ENCODE data around the gene CPNE5. TPM values are rescaled to one million over a fixed set of nuclear protein-coding genes. Genes with fewer than 3 reads are reported as not detected.

CPNE5 gene
- total RNA-seq, 1 donor from 2014 or later: 0.65 TPM

DNA sequence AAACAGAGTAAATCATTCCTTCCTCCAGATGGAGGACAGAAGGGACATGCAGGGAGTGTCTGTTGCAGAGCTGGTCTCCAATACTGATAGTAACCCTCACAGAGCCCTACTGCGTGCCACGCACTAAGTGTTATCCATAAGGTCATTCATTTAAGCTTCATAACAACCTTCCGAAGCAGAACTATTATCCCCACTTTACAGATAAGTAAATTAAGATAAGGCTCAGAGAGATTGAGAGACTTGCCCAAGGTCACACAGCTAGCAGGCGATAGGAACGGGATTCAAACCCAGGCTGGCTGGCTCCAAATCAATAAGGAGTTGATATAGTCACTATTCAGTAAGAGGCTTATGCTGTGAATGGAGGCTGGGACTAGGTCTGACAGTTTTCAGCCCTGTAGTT lies 30.6 kb downstream of the CPNE5 start:
- DNase-seq: no peak
- H3K4me3 Mint-ChIP-seq: no peak overlapping the region
- H3K27me3 Mint-ChIP-seq: peaks cover 24% of the 10 kb centered on the region
- no peaks in the 10 kb centered on the region for H3K36me3 Mint-ChIP-seq (ENCODE audit: low read depth)
- no peaks in the 10 kb centered on the region for H3K9me3 Mint-ChIP-seq
- no peak overlapping the region for H3K27ac Mint-ChIP-seq
- intact Hi-C loops (cut with micrococcal nuclease): no loop called here
- no peaks in the 10 kb centered on the region for H3K4me1 Mint-ChIP-seq

DNA sequence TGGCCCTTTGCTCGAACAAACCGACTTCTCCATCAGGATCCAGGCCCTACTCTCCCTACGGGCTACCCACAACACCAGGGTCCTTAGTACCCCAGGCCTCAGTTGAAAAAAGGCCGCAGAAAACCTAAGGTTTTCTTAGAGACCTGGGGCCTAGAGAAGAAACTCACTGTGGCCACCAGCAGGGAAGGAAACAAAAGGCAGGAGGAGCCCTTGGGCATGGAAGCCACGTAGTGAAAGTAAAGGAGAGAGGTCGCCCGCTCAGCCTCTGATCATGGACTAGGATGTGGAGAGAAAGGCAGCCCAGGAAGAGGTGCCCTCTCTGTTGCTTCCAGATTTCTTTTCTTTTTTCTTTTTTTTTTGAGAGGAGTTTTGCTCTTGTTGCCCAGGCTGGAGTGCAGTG lies 31.5 kb downstream of the CPNE5 start:
- Mint-ChIP-seq H3K9me3 (no peaks in the 10 kb centered on the region), H3K36me3 (ENCODE audit: low read depth) (no peaks in the 10 kb centered on the region)
- intact Hi-C loops (cut with micrococcal nuclease): no loop called here

DNA sequence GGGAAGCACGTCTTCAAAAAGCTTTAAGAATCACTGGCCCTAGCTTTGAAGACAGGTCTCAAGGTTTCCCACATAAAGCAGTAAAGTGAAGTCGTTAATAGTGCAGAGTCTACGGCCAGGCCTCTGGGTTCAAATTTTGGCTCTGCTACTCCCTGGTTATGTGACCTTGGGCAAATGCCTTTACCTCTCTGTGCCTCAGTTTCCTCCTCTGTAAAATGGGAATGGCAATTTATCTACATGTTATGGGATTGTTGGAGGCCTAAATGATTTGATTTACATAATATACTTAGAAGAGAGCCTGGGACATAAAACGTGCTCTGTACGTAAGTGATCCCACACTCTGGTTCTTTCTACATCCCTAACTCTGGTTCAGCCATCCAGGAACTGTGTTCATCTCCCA lies 32.1 kb downstream of the CPNE5 start:
- H3K4me3 Mint-ChIP-seq: no peak overlapping the region
- H3K36me3 Mint-ChIP-seq (ENCODE audit: low read depth): no peaks in the 10 kb centered on the region
- intact Hi-C loops (cut with micrococcal nuclease): no loop called here
- DNase-seq: no peak
- H3K4me1 Mint-ChIP-seq: no peaks in the 10 kb centered on the region
- peaks cover 27% of the 10 kb centered on the region for H3K27me3 Mint-ChIP-seq
- no peak overlapping the region for H3K27ac Mint-ChIP-seq
- H3K9me3 Mint-ChIP-seq: no peaks in the 10 kb centered on the region

More for the DNA sequence above, 31.5 kb downstream of the CPNE5 start:
- H3K27ac Mint-ChIP-seq: no peak overlapping the region
- peaks cover 27% of the 10 kb centered on the region for H3K27me3 Mint-ChIP-seq
- DNase-seq: no peak
- no peaks in the 10 kb centered on the region for H3K4me1 Mint-ChIP-seq
- H3K4me3 Mint-ChIP-seq: no peak overlapping the region

DNA sequence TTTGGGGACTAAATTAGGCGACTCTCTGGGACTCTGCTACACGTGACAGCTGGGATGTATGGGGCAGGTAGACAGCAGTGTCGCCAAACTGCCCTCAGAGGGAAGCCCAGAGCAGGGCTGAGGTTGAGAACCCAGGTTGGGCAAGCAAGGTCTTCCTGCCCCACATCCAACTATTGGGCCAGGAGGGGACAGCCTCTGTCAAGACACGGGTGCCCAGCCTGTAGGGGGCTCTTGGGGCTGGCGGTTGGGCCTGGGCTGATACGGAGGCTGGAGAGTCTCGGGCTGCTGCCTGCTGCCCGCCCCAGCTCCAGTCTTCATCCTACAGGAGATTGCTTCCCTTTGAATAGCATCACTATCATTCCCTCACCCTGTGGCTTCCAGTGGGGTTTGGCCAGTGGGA lies 33.3 kb downstream of the CPNE5 start:
- Mint-ChIP-seq H3K9me3 (no peaks in the 10 kb centered on the region), H3K4me3 (no peak overlapping the region), H3K36me3 (ENCODE audit: low read depth) (no peaks in the 10 kb centered on the region), H3K27ac (no peak overlapping the region), H3K27me3 (peaks cover 25% of the 10 kb centered on the region), H3K4me1 (no peaks in the 10 kb centered on the region)
- intact Hi-C loops (cut with micrococcal nuclease): no loop called here
- DNase-seq: no peak

DNA sequence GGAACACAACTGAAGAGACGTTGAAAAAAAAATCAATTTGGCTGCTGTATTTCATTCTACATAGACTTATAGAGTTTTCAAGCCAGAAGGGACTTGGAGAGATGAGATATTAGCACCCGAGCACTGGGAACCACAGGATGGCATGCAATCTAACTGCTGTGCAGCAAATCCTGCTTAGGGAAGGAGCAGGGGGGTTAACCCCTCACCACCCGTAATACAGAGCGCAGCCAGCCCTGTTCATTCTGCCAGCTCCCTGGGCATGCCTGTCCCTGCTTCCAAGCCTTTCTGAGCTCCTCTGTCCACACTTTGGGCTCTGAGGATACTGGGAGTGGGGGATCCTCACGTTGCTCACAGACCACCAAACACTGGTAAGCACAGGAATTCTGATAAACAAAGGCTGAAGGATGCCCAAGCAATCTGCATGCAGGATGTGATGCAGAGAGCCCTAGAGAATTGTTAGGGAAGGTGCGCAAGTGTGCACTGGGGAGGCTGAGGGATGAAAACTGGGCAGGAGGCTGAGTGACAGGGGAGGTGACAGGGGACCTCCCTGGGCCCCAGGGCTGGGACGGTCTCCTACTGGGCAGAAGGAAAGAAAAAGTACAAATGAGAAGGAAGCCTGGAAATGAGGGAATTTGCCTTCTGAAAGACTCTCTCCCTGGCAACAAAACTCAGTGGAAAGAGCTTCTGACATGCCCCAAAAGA lies 34.0 kb downstream of the CPNE5 start:
- Mint-ChIP-seq H3K27ac (no peak overlapping the region), H3K9me3 (no peaks in the 10 kb centered on the region), H3K4me1 (no peaks in the 10 kb centered on the region), H3K36me3 (ENCODE audit: low read depth) (no peaks in the 10 kb centered on the region), H3K4me3 (no peak overlapping the region), H3K27me3 (peaks cover 25% of the 10 kb centered on the region)
- no peak for DNase-seq
- intact Hi-C loops (cut with micrococcal nuclease): no loop called here

DNA sequence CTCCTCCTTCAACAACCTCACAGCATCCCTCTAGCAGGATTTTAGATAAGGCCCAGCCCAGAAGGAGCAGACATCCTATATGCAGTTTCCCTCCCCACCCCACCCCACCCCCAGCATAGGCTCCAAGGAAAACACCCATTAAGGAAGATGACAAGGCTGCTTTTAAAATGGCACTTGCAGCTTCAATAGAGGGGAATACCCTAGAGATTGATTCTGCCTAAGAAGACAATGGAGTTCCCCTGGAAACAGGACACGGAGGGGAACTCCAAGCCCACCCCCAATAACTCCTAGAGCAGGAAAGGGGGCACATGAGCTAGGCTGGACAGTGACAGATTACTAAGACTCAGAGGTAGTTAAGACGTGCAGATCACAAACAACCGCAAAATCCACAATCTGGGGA lies 34.7 kb downstream of the CPNE5 start:
- no peaks in the 10 kb centered on the region for H3K36me3 Mint-ChIP-seq (ENCODE audit: low read depth)
- no peak for DNase-seq
- no peaks in the 10 kb centered on the region for H3K4me1 Mint-ChIP-seq
- H3K4me3 Mint-ChIP-seq: no peak overlapping the region
- peaks cover 23% of the 10 kb centered on the region for H3K27me3 Mint-ChIP-seq
- no peaks in the 10 kb centered on the region for H3K9me3 Mint-ChIP-seq
- H3K27ac Mint-ChIP-seq: no peak overlapping the region
- intact Hi-C loops (cut with micrococcal nuclease): no loop called here

DNA sequence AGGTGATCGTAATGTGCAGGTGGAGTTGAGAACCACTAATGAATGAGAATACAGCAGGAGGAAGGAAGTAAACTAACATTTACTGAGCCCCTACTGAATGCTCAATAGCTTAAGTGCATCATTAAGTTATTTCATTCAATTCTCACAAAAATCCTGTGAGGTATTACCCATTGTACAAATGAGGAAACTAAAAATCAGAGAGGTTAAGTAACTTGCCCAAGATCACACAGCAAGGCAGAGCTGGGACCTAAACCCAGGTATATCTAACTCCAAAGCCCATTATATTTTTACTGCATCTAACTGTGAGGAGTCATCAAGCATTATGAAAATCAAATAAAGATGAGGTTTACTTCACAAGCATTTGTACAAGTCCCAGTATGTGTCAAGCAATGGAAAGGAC lies 35.3 kb downstream of the CPNE5 start:
- no peak overlapping the region for H3K4me3 Mint-ChIP-seq
- no peak for DNase-seq
- no peak overlapping the region for H3K27ac Mint-ChIP-seq
- no peaks in the 10 kb centered on the region for H3K4me1 Mint-ChIP-seq
- H3K27me3 Mint-ChIP-seq: peaks cover 22% of the 10 kb centered on the region
- H3K9me3 Mint-ChIP-seq: no peaks in the 10 kb centered on the region
- intact Hi-C loops (cut with micrococcal nuclease): no loop called here
- no peaks in the 10 kb centered on the region for H3K36me3 Mint-ChIP-seq (ENCODE audit: low read depth)

DNA sequence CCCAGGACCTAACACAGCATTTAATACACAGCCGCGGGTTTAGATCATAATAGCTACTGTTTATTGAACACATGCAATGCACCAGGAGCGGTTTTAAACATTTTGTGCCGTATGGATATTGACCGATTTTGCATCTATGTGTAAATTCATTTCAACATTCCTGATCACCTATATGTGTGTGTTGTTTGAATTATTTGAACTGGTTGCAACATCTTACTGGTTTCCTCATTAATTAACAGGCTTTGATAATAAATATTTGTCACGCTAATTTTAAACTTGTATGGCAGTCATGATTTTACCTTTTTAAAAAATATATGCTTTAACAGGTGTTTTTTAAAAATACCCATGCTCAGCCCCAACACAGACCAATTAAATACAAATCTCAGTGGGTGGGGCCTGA lies 35.8 kb downstream of the CPNE5 start:
- Mint-ChIP-seq H3K27me3 (peaks cover 20% of the 10 kb centered on the region), H3K36me3 (ENCODE audit: low read depth) (no peaks in the 10 kb centered on the region), H3K4me1 (no peaks in the 10 kb centered on the region), H3K4me3 (no peak overlapping the region), H3K9me3 (no peaks in the 10 kb centered on the region), H3K27ac (no peak overlapping the region)
- intact Hi-C loops (cut with micrococcal nuclease): no loop called here
- no peak for DNase-seq

DNA sequence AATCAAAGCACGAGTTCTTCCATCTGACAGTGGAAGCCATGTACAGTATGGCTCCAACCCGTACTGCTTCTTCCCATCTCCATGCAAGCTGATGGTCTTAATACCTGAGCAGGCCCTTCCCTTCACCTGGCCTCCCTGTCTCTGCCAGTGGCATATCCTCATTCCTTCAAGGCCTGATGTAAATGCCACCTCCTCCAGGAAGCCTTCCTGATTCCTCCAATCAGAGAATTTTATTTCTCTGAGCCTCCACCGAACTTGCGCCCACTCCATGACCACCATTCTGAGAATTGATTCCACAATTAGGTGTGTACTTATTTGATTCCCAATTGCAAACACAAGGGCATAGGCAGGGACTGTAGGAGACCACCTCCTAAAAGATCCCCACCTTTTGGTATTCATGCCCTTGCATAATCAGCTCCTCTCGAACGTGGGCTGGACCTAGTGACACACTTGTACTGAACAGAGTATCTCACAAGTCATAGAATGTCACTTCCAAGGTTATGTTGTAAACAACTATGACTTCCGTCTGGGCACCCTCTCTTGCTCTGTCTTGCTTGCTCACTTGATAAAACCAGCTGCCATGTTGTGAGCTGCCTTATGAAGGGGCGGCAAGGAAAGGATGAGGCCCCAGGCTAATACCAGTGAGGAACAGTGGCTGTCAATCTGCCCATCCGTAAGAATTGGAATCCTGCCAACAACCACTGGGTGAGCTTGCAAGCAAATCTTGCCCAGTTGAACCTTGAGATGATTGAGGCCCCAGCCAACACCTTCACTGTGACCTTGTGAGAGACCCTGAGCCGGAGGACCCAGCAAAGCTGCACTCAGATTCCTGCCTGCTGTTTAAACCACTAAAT lies 38.8 kb downstream of the CPNE5 start:
- Mint-ChIP-seq H3K9me3 (no peaks in the 10 kb centered on the region), H3K27ac (no peak overlapping the region), H3K27me3 (peaks cover 11% of the 10 kb centered on the region), H3K36me3 (ENCODE audit: low read depth) (no peaks in the 10 kb centered on the region), H3K4me3 (no peak overlapping the region), H3K4me1 (peaks cover 3% of the 10 kb centered on the region)
- intact Hi-C loops (cut with micrococcal nuclease): no loop called here
- DNase-seq: no peak

DNA sequence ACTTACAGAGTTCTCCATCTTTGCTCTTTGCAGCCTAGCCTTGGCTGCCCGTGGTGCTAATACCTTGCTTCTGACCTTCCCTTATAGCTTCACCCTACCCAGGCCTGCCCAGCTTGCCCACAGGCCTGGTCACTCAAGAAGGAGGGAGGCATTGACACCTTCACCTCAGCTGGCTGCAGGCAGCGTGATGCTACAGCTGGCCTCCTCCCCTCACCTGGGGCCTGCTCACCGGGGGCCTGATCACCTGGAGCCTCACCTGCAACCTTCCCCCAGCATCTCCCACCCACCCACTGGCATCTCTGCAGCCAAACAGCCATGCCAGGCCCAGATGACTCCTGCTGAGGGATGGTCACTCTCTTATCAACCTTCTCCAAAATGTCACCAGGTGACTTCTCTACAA lies 40.4 kb downstream of the CPNE5 start:
- no peak overlapping the region for H3K4me3 Mint-ChIP-seq
- no peaks in the 10 kb centered on the region for H3K9me3 Mint-ChIP-seq

DNA sequence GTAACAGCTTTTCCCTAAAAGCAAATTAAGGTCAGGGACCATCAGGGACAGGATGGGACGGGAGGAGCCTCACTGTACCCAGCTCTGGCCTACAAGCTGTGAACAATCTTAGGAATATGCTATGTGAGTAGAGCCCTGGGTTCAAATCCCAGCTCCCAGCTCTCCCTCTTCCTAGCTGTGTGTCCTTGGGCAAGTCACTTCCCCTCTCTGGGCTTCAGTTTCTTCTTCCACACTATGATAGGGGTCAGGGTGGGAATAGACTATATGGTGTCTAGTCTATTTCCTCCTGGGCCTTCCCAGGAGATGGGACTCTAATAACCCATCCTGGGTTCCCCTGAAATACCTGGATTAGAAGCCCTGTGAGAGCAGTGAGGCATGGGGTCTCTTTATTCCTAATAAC lies 41.6 kb downstream of the CPNE5 start:
- no peaks in the 10 kb centered on the region for H3K36me3 Mint-ChIP-seq (ENCODE audit: low read depth)
- H3K9me3 Mint-ChIP-seq: no peaks in the 10 kb centered on the region
- intact Hi-C loops (cut with micrococcal nuclease): no loop called here
- H3K4me3 Mint-ChIP-seq: no peak overlapping the region
- peaks cover 5% of the 10 kb centered on the region for H3K27me3 Mint-ChIP-seq
- H3K4me1 Mint-ChIP-seq: peaks cover 3% of the 10 kb centered on the region
- DNase-seq: no peak
- H3K27ac Mint-ChIP-seq: no peak overlapping the region

More for the DNA sequence above, 40.4 kb downstream of the CPNE5 start:
- Mint-ChIP-seq H3K27me3 (peaks cover 5% of the 10 kb centered on the region), H3K4me1 (peaks cover 3% of the 10 kb centered on the region), H3K36me3 (ENCODE audit: low read depth) (no peaks in the 10 kb centered on the region), H3K27ac (no peak overlapping the region)
- intact Hi-C loops (cut with micrococcal nuclease): no loop called here
- no peak for DNase-seq

DNA sequence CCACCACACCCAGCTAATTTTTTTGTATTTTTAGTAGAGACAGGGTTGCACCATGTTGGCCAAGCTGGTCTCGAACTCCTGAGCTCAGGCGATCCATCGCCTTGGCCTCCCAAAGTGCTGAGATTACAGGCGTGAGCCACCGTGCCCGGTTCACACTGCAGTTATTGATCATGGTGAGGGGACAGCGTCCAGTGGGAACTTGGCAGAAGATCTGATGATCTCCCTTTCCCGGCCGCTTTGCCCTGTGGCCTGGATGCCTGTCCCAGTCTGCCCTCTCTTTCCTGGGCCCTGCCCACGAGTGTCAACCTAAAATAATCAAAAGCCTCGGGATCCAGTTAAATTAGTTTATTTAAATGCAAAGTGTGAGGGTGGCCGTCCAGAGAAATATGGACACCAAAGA lies 42.2 kb downstream of the CPNE5 start:
- intact Hi-C loops (cut with micrococcal nuclease): no loop called here
- H3K4me1 Mint-ChIP-seq: peaks cover 3% of the 10 kb centered on the region
- peaks cover 5% of the 10 kb centered on the region for H3K27me3 Mint-ChIP-seq
- no peaks in the 10 kb centered on the region for H3K36me3 Mint-ChIP-seq (ENCODE audit: low read depth)
- no peak for DNase-seq
- no peak overlapping the region for H3K27ac Mint-ChIP-seq
- H3K9me3 Mint-ChIP-seq: no peaks in the 10 kb centered on the region
- H3K4me3 Mint-ChIP-seq: no peak overlapping the region

DNA sequence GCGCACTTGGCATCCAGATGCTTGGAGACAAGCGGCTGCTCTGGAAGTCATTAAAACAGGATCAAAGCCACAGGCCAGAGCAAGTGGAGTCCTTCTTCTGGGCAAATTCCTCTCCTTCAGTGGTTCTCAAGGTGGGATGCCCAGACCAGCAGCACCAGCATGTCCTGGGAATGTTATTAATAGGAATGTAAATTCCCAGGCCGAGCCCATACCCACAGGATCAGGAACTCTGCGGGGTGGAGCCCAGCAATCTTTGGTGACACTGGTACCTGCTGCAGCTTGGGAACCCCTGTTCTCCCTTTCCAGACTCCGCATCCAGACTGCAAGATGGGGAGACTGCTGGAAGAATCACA lies 44.6 kb downstream of the CPNE5 start:
- intact Hi-C loops (cut with micrococcal nuclease): no loop called here
- peaks cover 3% of the 10 kb centered on the region for H3K4me1 Mint-ChIP-seq
- peaks cover 11% of the 10 kb centered on the region for H3K27me3 Mint-ChIP-seq
- no peaks in the 10 kb centered on the region for H3K9me3 Mint-ChIP-seq
- H3K36me3 Mint-ChIP-seq (ENCODE audit: low read depth): no peaks in the 10 kb centered on the region
- no peak overlapping the region for H3K4me3 Mint-ChIP-seq
- H3K27ac Mint-ChIP-seq: no peak overlapping the region
- DNase-seq: no peak

DNA sequence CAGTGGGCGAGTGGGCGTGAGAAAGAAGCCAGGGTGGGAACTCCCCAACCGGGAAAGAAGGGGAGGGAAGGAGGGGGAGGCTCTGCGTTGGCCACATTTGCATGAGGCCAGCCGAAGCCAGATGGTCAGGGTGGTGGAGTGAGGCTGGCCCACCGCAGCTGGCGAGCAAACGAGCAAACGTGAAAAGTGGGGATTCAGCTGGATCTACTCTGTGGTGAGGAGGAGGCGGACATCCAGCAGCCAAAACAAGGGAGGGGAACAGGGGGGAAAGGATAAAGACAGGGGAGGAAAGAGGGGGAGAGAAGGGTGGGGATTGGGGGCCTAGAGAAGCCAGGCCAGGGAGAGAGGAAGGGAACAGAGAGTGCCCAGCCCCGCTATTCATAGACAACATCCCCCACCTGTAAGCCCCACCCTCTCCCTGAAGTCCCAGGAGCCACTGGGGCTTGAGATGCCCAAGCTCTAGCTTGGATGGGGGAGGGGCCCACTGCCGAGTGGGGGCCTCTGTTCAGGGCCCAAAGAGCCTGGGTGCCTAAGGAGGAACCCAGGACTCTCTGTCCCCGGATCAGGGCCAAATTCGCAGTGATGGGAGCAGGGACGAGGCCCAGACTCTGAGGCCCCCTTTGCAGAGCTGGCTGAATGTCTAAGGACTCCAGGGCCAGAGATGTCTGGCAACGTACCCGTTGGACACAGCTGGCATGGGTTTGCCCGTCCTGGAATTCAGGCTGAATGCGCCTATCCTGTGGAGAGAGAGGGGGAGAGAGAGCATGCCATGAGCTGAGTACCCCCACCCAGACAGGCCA lies 45.1 kb downstream of the CPNE5 start:
- peaks cover 5% of the 10 kb centered on the region for H3K4me1 Mint-ChIP-seq
- no peaks in the 10 kb centered on the region for H3K36me3 Mint-ChIP-seq (ENCODE audit: low read depth)
- H3K27me3 Mint-ChIP-seq: peaks cover 14% of the 10 kb centered on the region
- no peak overlapping the region for H3K4me3 Mint-ChIP-seq
- DNase-seq: no peak
- intact Hi-C loops (cut with micrococcal nuclease): no loop called here
- H3K9me3 Mint-ChIP-seq: no peaks in the 10 kb centered on the region
- H3K27ac Mint-ChIP-seq: no peak overlapping the region

All from activated CD4-positive, alpha-beta T cell treated with anti-CD3 and anti-CD28 coated beads, Interleukin-2, amount 10 ng/mL, durations not matched to agents 24 days and 14 days (primary cell).